K562 (cell line): ENCODE measurements around the gene ECT2L. TPM values are rescaled to one million over a fixed set of nuclear protein-coding genes. Genes with fewer than 3 reads are reported as not detected.

Experiments
- ATAC-seq: fragments of 200-7000 bp; cut with Tn5 transposase; 3 replicates; pipeline ENCODE4 v1.9.1; 2020; ENCODE audit warnings: moderate library complexity
- BruUV-seq: library from RNA; stranded (reverse); fragments of 400-500 nt; replicated peaks from 2 replicates; lab custom pipeline; 2021; lab: Mats Ljungman, UMichigan
- CTCF ChIA-PET: fragments of 300-600 bp; formaldehyde crosslinking; extraction: SDS; loops from one replicate; lab custom pipeline; 2021; ENCODE audit warnings: low intra/inter-chr PET ratio; lab: Yijun Ruan, JAX
- POLR2A ChIA-PET: fragments of 300-600, 350-650 bp; sonication (Branson Sonifier 250); formaldehyde crosslinking; extraction: SDS; loops from one replicate; lab custom pipeline; 2021; ENCODE audit warnings: antibody characterized with exemption, inconsistent platforms; lab: Yijun Ruan, JAX
- DNase-seq, 4 experiments: peaks; one replicate each; pipeline versions ENCODE4 v3.0.0 to v3.0.0-alpha.2; 2011 to 2018; ENCODE audit warnings: low spot score in 3 of 4, mixed read lengths in 3 of 4; ENCODE audit errors: extremely low read depth in 1 of 4
- FAIRE-seq: peaks from 2 replicates; lab custom pipeline; 2011; peaks lifted over from hg19 to GRCh38; lab: Jason Lieb, UNC
- H2AFZ ChIP-seq: 2 replicates; pipeline ENCODE4 v1.6.0; 2011; ENCODE audit warnings: low read depth, low read length, control low read depth, inconsistent platforms
- H3K27ac ChIP-seq: fragments of 200-600 bp; 3 replicates; pipeline ENCODE4 v1.8.0; 2011; ENCODE audit warnings: low read depth, mild to moderate bottlenecking, control low read depth, inconsistent platforms, low read length, moderate library complexity, mixed read lengths; ENCODE audit errors: extremely low read depth
- H3K27me3 ChIP-seq, 2 experiments: fragments of 300-600 bp in 1 of 2; 2 replicates in 1 of 2; 3 replicates in 1 of 2; pipeline versions ENCODE4 v1.6.0 to v1.8.0; 2011; ENCODE audit warnings: inconsistent platforms in 2 of 2, low read length in 2 of 2, mild to moderate bottlenecking in 1 of 2, mixed read lengths in 1 of 2, moderate library complexity in 1 of 2; ENCODE audit not compliant: control insufficient read depth in 2 of 2, insufficient read depth in 2 of 2
- H3K36me3 ChIP-seq: fragments of 300-600 bp; 3 replicates; pipeline ENCODE4 v1.8.0; 2011; ENCODE audit warnings: mild to moderate bottlenecking, low read length, inconsistent platforms; ENCODE audit not compliant: control insufficient read depth, insufficient read depth
- H3K4me1 ChIP-seq, 2 experiments: fragments of 200-600 bp in 1 of 2; replicated peaks in 1 of 2; 2 replicates in 1 of 2; 3 replicates in 1 of 2; pipeline versions ENCODE4 v1.5.1 to v1.8.0; 2011; ENCODE audit warnings: inconsistent platforms in 2 of 2, low read length in 2 of 2, mild to moderate bottlenecking in 1 of 2, mixed read lengths in 1 of 2, moderate library complexity in 1 of 2; ENCODE audit not compliant: control insufficient read depth in 2 of 2, insufficient read depth in 2 of 2
- H3K4me2 ChIP-seq: 2 replicates; pipeline ENCODE4 v1.6.1; 2011; ENCODE audit warnings: low read length, control low read depth, inconsistent platforms, mixed read lengths; ENCODE audit not compliant: insufficient read depth
- H3K4me3 ChIP-seq: fragments of 200-600 bp; sonication (generic), shearing (Covaris generic); 2 replicates; pipeline ENCODE4 v1.5.1; 2016; ENCODE audit warnings: control low read depth, inconsistent platforms
- H3K79me2 ChIP-seq: fragments of 200-600 bp; 3 replicates; pipeline ENCODE4 v1.8.0; 2011; ENCODE audit warnings: low read length, inconsistent platforms; ENCODE audit not compliant: control insufficient read depth, insufficient read depth
- H3K9ac ChIP-seq, 2 experiments: 2 replicates each; pipeline versions ENCODE4 v1.6.0 to v1.6.1; 2011; ENCODE audit warnings: low read depth in 2 of 2, low read length in 2 of 2, control low read depth in 1 of 2, inconsistent platforms in 1 of 2, mild to moderate bottlenecking in 1 of 2, mixed read lengths in 1 of 2; ENCODE audit not compliant: insufficient read depth in 1 of 2
- H3K9me1 ChIP-seq: one replicate; pipeline ENCODE4 v1.6.0; 2011; ENCODE audit warnings: inconsistent platforms, mild to moderate bottlenecking, low read length, moderate library complexity; ENCODE audit not compliant: control insufficient read depth, insufficient read depth
- H3K9me3 ChIP-seq: replicated peaks from 2 replicates; pipeline ENCODE4 v1.5.1; 2011; ENCODE audit warnings: low read depth, low read length, inconsistent platforms; ENCODE audit not compliant: control insufficient read depth, insufficient read depth
- H4K20me1 ChIP-seq: replicated peaks from 2 replicates; pipeline ENCODE4 v1.6.1; 2011; ENCODE audit warnings: low read length, inconsistent platforms, mixed read lengths; ENCODE audit not compliant: control insufficient read depth, insufficient read depth
- FOXJ2 ChIP-seq: fragments of 200-800 bp; sonication (Bioruptor generic); IDR thresholded peaks from 2 replicates; pipeline ENCODE4 v1.6.1; 2016; ENCODE audit warnings: missing genetic modification characterization, missing compliant biosample characterization
- PREB ChIP-seq: sonication (generic); formaldehyde crosslinking; IDR thresholded peaks from 2 replicates; pipeline ENCODE4 v1.8.1; 2023; ENCODE audit warnings: mild to moderate bottlenecking, missing genetic modification reagents
- RUNX1 ChIP-seq: sonication (generic); IDR thresholded peaks from 2 replicates; pipeline ENCODE4 v1.6.1; 2016; ENCODE audit warnings: antibody characterized with exemption, low read depth
- ZNF316 ChIP-seq: fragments of 450-650 bp; IDR thresholded peaks from 2 replicates; pipeline ENCODE4 v1.6.1; 2016
- ZNF41 ChIP-seq: fragments of 250-450 bp; sonication (Bioruptor Pico); conservative IDR thresholded peaks from 2 replicates; pipeline ENCODE4 v1.4.0; 2020; ENCODE audit warnings: mild to moderate bottlenecking
- ZNF707 ChIP-seq: fragments of 250-450 bp; sonication (Bioruptor Pico); conservative IDR thresholded peaks from 2 replicates; pipeline ENCODE4 v1.8.0; 2022; ENCODE audit warnings: inconsistent platforms, mild to moderate bottlenecking, moderate library complexity
- WGBS: fragments of 100-300 bp; shearing (Covaris generic); methylation state at CpG from one replicate; pipeline ENCODE4 v1.1.6; 2016; ENCODE audit warnings: low coverage, mixed read lengths; ENCODE audit not compliant: insufficient coverage; ENCODE audit errors: missing lambda C conversion rate; 5-methylcytosine and 5-hydroxymethylcytosine counted together
- in situ Hi-C: fragments of 300-500 bp; cut with MboI; formaldehyde crosslinking; loops from 4 replicates; pipeline ENCODE4 v1.15.0; 2018; ENCODE audit warnings: inconsistent platforms, mixed read lengths
- intact Hi-C: fragments of 100-400 bp; cut with micrococcal nuclease; formaldehyde crosslinking; loops from 2 replicates; pipeline ENCODE4 v1.14.2; 2022
- polyA plus RNA-seq, 8 experiments: library from polyadenylated mRNA; depleted of rRNA in 4 of 8; stranded (reverse) in 5 of 8; unstranded in 3 of 8; fragments of >200 nt; fragmentation: Nextera tagmentation in 2 of 8; fragmentation: Illumina TruSeq in 1 of 8; extraction: Ambion mirVana in 2 of 8; extraction: Trizol in 1 of 8; gene quantifications; 2 replicates each; pipeline versions ENCODE4 v1.2.1 to v1.2.3, GENCODE V29; 2011 to 2014; ENCODE audit warnings: inconsistent platforms in 1 of 8, missing spikeins in 1 of 8
- total RNA-seq, 7 experiments: library from RNA; depleted of rRNA in 6 of 7; stranded (reverse); fragments of >200 nt in 6 of 7; fragmentation: Illumina TruSeq in 2 of 7; extraction: Trizol in 2 of 7; gene quantifications; 2 replicates each; pipeline versions ENCODE4 v1.2.1 to v1.2.3, GENCODE V29; 2011 to 2021; ENCODE audit warnings: low replicate concordance in 1 of 7

ECT2L gene
- total and polyA plus RNA-seq, 9 of the 15 experiments (the other 6 are each of a cell fraction or from before 2014, with no cell fraction given): 0.03 to 0.04 TPM; not detected in 7

- no peaks in the 10 kb centered on the region for H3K79me2 ChIP-seq
- BruUV-seq: no TSS peak
- H3K9ac ChIP-seq: no peak overlapping the region
- no peak for DNase-seq
- H2AFZ ChIP-seq: no peak overlapping the region
- in situ Hi-C loops (no loop called here), intact Hi-C loops (no loop called here)
- no peak overlapping the region for H3K4me2 ChIP-seq
- TF ChIP-seq ZNF41 (CRISPR knock-in tag) (peak; percentile 91), RUNX1 (no peak)
- H3K27me3 ChIP-seq: peaks cover 24 to 35% of the 10 kb centered on the region in 2 experiments
- H4K20me1 ChIP-seq: no peaks in the 10 kb centered on the region
- no peak for ATAC-seq
- no peaks in the 10 kb centered on the region for H3K4me1 ChIP-seq
- no peaks in the 10 kb centered on the region for H3K9me3 ChIP-seq
- ChIA-PET CTCF (no interaction called here), POLR2A (no interaction called here)
- H3K9me1 ChIP-seq: no peaks in the 10 kb centered on the region
- H3K4me3 ChIP-seq: no peak overlapping the region
- WGBS: 5% methylated on average over 2 of the region's 2 CpGs
- FAIRE-seq: no peak
- H3K27ac ChIP-seq: no peak overlapping the region
- H3K36me3 ChIP-seq: no peaks in the 10 kb centered on the region
These were observed 36.3 kb downstream of the ECT2L start for GRCh38 chr6:138832182-138832581.

- in situ Hi-C loops: no loop called here
- no peaks in the 10 kb centered on the region for H3K9me1 ChIP-seq
- DNase-seq: no peak
- no peak for FAIRE-seq
- no peaks in the 10 kb centered on the region for H3K36me3 ChIP-seq
- no peak overlapping the region for H2AFZ ChIP-seq
- no peaks in the 10 kb centered on the region for H3K4me1 ChIP-seq
- H3K27ac ChIP-seq: no peak overlapping the region
- ChIA-PET POLR2A (no interaction called here), CTCF (no interaction called here)
- H3K27me3 ChIP-seq: peaks cover 27 to 42% of the 10 kb centered on the region in 2 experiments
- H3K9me3 ChIP-seq: no peaks in the 10 kb centered on the region
- WGBS: 9% methylated on average over 4 of the region's 4 CpGs
- no peaks in the 10 kb centered on the region for H3K79me2 ChIP-seq
- intact Hi-C loops: no loop called here
- H3K4me3 ChIP-seq: no peak overlapping the region
- no TSS peak for BruUV-seq
- no peak overlapping the region for H3K4me2 ChIP-seq
- H3K9ac ChIP-seq: no peak overlapping the region
- TF ChIP-seq FOXJ2 (tag): 0 out of 2 replicates have a peak, but pooled peaks have one; percentile 28
- TF ChIP-seq PREB: no peak
- TF ChIP-seq ZNF707 (CRISPR knock-in tag): no peak
- peak; percentile 73 for TF ChIP-seq ZNF316
- H4K20me1 ChIP-seq: no peaks in the 10 kb centered on the region
- no peak for ATAC-seq
These were observed 38.1 kb downstream of the ECT2L start for GRCh38 chr6:138833816-138834539.
